HEK293 (cell line): ENCODE measurements around the gene P2RY10.

ENCODE experiments used
- CTCF ChIA-PET: fragments of 350-600 bp; formaldehyde crosslinking; extraction: SDS; loops from one replicate; lab custom pipeline; 2021; ENCODE audit warnings: antibody characterized with exemption; lab: Yijun Ruan, JAX
- POLR2A ChIA-PET: fragments of 300-600 bp; formaldehyde crosslinking; extraction: SDS; loops from one replicate; lab custom pipeline; 2020; ENCODE audit warnings: antibody characterized with exemption, inconsistent platforms; lab: Yijun Ruan, JAX
- H3K27ac ChIP-seq: fragments of 200-500 bp; sonication (Bioruptor generic); 2 replicates; pipeline ENCODE4 v1.5.1; 2014; ENCODE audit warnings: low read depth, low read length, control low read depth, inconsistent platforms; ENCODE audit errors: extremely low read depth
- H3K36me3 ChIP-seq, 2 experiments: fragments of 200-500 bp in 1 of 2; sonication (Bioruptor generic) in 1 of 2; 1 replicate in 1 of 2; 2 replicates in 1 of 2; pipeline ENCODE4 v1.5.1; 2014 to 2017; ENCODE audit warnings: inconsistent platforms in 2 of 2, low read length in 2 of 2; ENCODE audit not compliant: control insufficient read depth in 2 of 2, insufficient read depth in 1 of 2
- H3K4me1 ChIP-seq: fragments of 200-500 bp; sonication (Bioruptor generic); 2 replicates; pipeline ENCODE4 v1.5.1; 2014; ENCODE audit warnings: mild to moderate bottlenecking, low read length, inconsistent platforms; ENCODE audit not compliant: control insufficient read depth, insufficient read depth
- H3K4me3 ChIP-seq: 2 replicates; pipeline ENCODE4 v1.5.1; 2011; ENCODE audit warnings: low read depth, mild to moderate bottlenecking, control low read depth, low read length, moderate library complexity
- H3K9me3 ChIP-seq: fragments of 200-500 bp; sonication (Bioruptor generic); 2 replicates; pipeline ENCODE4 v1.5.1; 2014; ENCODE audit warnings: low read depth, low read length, inconsistent platforms; ENCODE audit not compliant: control insufficient read depth, insufficient read depth
- INSM2 ChIP-seq: fragments of 450-650 bp; formaldehyde crosslinking; IDR thresholded peaks from 2 replicates; pipeline ENCODE4 v1.5.1; 2016; ENCODE audit warnings: missing biosample characterization, missing genetic modification characterization
- KLF10 ChIP-seq: fragments of 450-650 bp; IDR thresholded peaks from 2 replicates; pipeline ENCODE4 v1.5.1; 2018; ENCODE audit warnings: missing biosample characterization, mild to moderate bottlenecking, missing genetic modification characterization
- MEIS1 ChIP-seq: sonication (generic); formaldehyde crosslinking; IDR thresholded peaks from 2 replicates; pipeline ENCODE4 v1.8.1; 2022; ENCODE audit warnings: missing genetic modification reagents, mild to moderate bottlenecking, borderline replicate concordance
- SCRT1 ChIP-seq: fragments of 450-650 bp; formaldehyde crosslinking; IDR thresholded peaks from 2 replicates; pipeline ENCODE4 v1.5.1; 2016; ENCODE audit warnings: missing biosample characterization, missing genetic modification characterization, borderline replicate concordance
- TRIM28 ChIP-seq: IDR thresholded peaks from 2 replicates; pipeline ENCODE4 v1.6.1; 2011; ENCODE audit warnings: low read length, control low read depth, borderline replicate concordance
- ZBTB10 ChIP-seq: fragments of 450-650 bp; formaldehyde crosslinking; IDR thresholded peaks from 2 replicates; pipeline ENCODE4 v1.5.1; 2016; ENCODE audit warnings: missing biosample characterization, missing genetic modification characterization
- ZBTB26 ChIP-seq: fragments of 450-650 bp; formaldehyde crosslinking; optimal IDR thresholded peaks from 2 replicates; pipeline ENCODE3; 2016; ENCODE audit warnings: missing biosample characterization, mild to moderate bottlenecking, missing genetic modification characterization
- ZEB2 ChIP-seq: fragments of 450-650 bp; formaldehyde crosslinking; IDR thresholded peaks from 2 replicates; pipeline ENCODE4 v1.5.1; 2016; ENCODE audit warnings: missing biosample characterization, missing genetic modification characterization
- ZNF148 ChIP-seq: fragments of 450-650 bp; formaldehyde crosslinking; IDR thresholded peaks from 2 replicates; pipeline ENCODE4 v1.5.0; 2017; ENCODE audit warnings: missing biosample characterization, missing genetic modification characterization, borderline replicate concordance
- ZNF19 ChIP-seq: fragments of 450-650 bp; formaldehyde crosslinking; IDR thresholded peaks from 2 replicates; pipeline ENCODE4; 2016; ENCODE audit warnings: missing biosample characterization, missing genetic modification characterization, low read depth
- ZNF311 ChIP-seq: fragments of 450-650 bp; formaldehyde crosslinking; IDR thresholded peaks from 2 replicates; pipeline ENCODE4 v1.5.1; 2017; ENCODE audit warnings: missing biosample characterization, missing genetic modification characterization, borderline replicate concordance
- ZNF394 ChIP-seq: fragments of 450-650 bp; formaldehyde crosslinking; IDR thresholded peaks from 2 replicates; pipeline ENCODE4 v1.5.1; 2016; ENCODE audit warnings: missing biosample characterization, missing genetic modification characterization, mild to moderate bottlenecking, moderate library complexity, borderline replicate concordance
- ZNF423 ChIP-seq: fragments of 450-650 bp; formaldehyde crosslinking; IDR thresholded peaks from 2 replicates; pipeline ENCODE4 v1.5.1; 2016; ENCODE audit warnings: missing biosample characterization, missing genetic modification characterization
- ZNF473 ChIP-seq: fragments of 450-650 bp; formaldehyde crosslinking; IDR thresholded peaks from 2 replicates; pipeline ENCODE4 v1.5.1; 2017; ENCODE audit warnings: missing biosample characterization, missing genetic modification characterization
- ZNF555 ChIP-seq: fragments of 450-650 bp; formaldehyde crosslinking; conservative IDR thresholded peaks from 2 replicates; pipeline ENCODE4 v1.5.1; 2017; ENCODE audit warnings: missing biosample characterization, mild to moderate bottlenecking, missing genetic modification characterization, inconsistent platforms
- ZNF626 ChIP-seq: fragments of 450-650 bp; sonication (Bioruptor Pico); formaldehyde crosslinking; IDR thresholded peaks from 2 replicates; pipeline ENCODE4 v1.5.1; 2018; ENCODE audit warnings: missing biosample characterization, missing genetic modification characterization, inconsistent platforms
- ZNF777 ChIP-seq: fragments of 450-650 bp; formaldehyde crosslinking; IDR thresholded peaks from 2 replicates; pipeline ENCODE4 v1.5.1; 2017; ENCODE audit warnings: missing biosample characterization, missing genetic modification characterization, borderline replicate concordance
- ZNF785 ChIP-seq: fragments of 450-650 bp; formaldehyde crosslinking; IDR thresholded peaks from 2 replicates; pipeline ENCODE4 v1.5.1; 2016; ENCODE audit warnings: missing biosample characterization, missing genetic modification characterization
- ZNF837 ChIP-seq: fragments of 450-650 bp; formaldehyde crosslinking; IDR thresholded peaks from 2 replicates; pipeline ENCODE4 v1.5.1; 2016; ENCODE audit warnings: missing biosample characterization, missing genetic modification characterization
- ZXDB ChIP-seq: fragments of 450-650 bp; formaldehyde crosslinking; IDR thresholded peaks from 2 replicates; pipeline ENCODE4 v1.5.1; 2016; ENCODE audit warnings: missing biosample characterization, missing genetic modification characterization

P2RY10 gene

GRCh38 chrX:78960888-78961287 lies 15.7 kb downstream of the P2RY10 start:
- Histone ChIP-seq H3K36me3 (no peaks in the 10 kb centered on the region), H3K27ac (no peak overlapping the region), H3K4me1 (no peaks in the 10 kb centered on the region), H3K9me3 (no peaks in the 10 kb centered on the region; the same call in 1 of the 2 replicates), H3K4me3 (no peak overlapping the region)
- POLR2A ChIA-PET: no interaction called here
- TF ChIP-seq TRIM28 (no peak), ZNF19 (tag by site-specific recombination) (no peak), MEIS1 (CRISPR knock-in tag) (no peak), ZEB2 (tag by site-specific recombination) (no peak), ZNF311 (tag by site-specific recombination) (no peak), ZBTB26 (tag by site-specific recombination) (no peak), ZNF837 (tag by site-specific recombination) (no peak), INSM2 (no peak), ZNF394 (tag by site-specific recombination) (no peak), ZNF785 (tag by site-specific recombination) (no peak), ZXDB (no peak), KLF10 (no peak), ZNF777 (tag by site-specific recombination) (no peak), ZBTB10 (tag by site-specific recombination) (no peak), ZNF626 (tag by site-specific recombination) (no peak), SCRT1 (tag by site-specific recombination) (no peak), ZNF148 (no peak), ZNF473 (no peak)
- CTCF ChIA-PET: no interaction called here

- peaks cover 3% of the 10 kb centered on the region for H3K9me3 ChIP-seq
- TF ChIP-seq ZNF423 (tag by site-specific recombination): no peak
- no peak for TF ChIP-seq ZNF555 (tag by site-specific recombination)
- ChIA-PET POLR2A (no interaction called here), CTCF (no interaction called here)
- H3K36me3 ChIP-seq: no peaks in the 10 kb centered on the region
- no peaks in the 10 kb centered on the region for H3K4me1 ChIP-seq
- H3K27ac ChIP-seq: no peak overlapping the region
- no peak overlapping the region for H3K4me3 ChIP-seq
These were observed 19.4 kb downstream of the P2RY10 start for GRCh38 chrX:78964598-78964997.
